Vagina (tissue), 2 donors: ENCODE data around the gene P3H2.

Experiments used
- POLR2A ChIP-seq, 2 donors: fragments of 450-650 bp; IDR thresholded peaks; one replicate each; pipeline ENCODE4 v1.6.1; 2017; ENCODE audit warnings: antibody characterized with exemption in 2 of 2, mild to moderate bottlenecking in 2 of 2, moderate library complexity in 2 of 2
- TF ChIP-seq, protein P1 (sequence below), 3 experiments: fragments of 450-650 bp in 2 of 3; fragments of 200-600 bp in 1 of 3; sonication (generic) in 1 of 3; IDR thresholded peaks; one replicate each; pipeline ENCODE4 v1.5.1; 2017 to 2019; ENCODE audit warnings: antibody characterized with exemption in 3 of 3, mild to moderate bottlenecking in 2 of 3, moderate library complexity in 2 of 3

DNA sequence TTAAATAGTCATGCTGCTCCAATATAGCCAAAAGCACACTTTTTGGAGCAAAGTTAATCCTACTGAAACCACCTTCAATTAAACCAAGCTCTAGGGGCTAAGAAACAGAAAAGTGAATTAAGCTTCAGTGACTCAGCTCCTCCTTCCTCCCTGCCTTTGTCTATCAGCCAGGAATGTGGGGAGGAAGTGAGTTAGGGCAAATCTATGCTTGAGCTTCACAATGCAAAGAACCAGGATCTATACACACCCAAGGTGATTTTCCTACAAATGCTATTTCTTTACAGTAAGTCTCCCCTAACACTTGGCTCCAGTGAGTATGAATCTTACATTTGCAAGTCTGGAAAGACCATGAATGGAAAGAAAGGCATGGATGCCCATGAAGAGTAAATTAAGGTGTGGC is 212.1 kb downstream of the P3H2 start:
- no peak for TF ChIP-seq POLR2A (IDR thresholded peaks at IDR 0.05)
- TF ChIP-seq, protein P1, sequence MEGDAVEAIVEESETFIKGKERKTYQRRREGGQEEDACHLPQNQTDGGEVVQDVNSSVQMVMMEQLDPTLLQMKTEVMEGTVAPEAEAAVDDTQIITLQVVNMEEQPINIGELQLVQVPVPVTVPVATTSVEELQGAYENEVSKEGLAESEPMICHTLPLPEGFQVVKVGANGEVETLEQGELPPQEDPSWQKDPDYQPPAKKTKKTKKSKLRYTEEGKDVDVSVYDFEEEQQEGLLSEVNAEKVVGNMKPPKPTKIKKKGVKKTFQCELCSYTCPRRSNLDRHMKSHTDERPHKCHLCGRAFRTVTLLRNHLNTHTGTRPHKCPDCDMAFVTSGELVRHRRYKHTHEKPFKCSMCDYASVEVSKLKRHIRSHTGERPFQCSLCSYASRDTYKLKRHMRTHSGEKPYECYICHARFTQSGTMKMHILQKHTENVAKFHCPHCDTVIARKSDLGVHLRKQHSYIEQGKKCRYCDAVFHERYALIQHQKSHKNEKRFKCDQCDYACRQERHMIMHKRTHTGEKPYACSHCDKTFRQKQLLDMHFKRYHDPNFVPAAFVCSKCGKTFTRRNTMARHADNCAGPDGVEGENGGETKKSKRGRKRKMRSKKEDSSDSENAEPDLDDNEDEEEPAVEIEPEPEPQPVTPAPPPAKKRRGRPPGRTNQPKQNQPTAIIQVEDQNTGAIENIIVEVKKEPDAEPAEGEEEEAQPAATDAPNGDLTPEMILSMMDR (IDR thresholded peaks at IDR 0.05), result no peak
